Liver (tissue), 9 donors: ENCODE measurements around the gene PARD3B. TPM values are rescaled to one million over a fixed set of nuclear protein-coding genes. Genes with fewer than 3 reads are reported as not detected.

Source experiments
- DNase-seq: peaks from one replicate; pipeline ENCODE4 v3.0.0-alpha.2; 2017; ENCODE audit warnings: low spot score
- H3K27ac ChIP-seq, 2 donors: one replicate each; pipeline ENCODE4 v1.7.0; 2013; ENCODE audit warnings: inconsistent platforms in 2 of 2, low read length in 2 of 2, control low read depth in 1 of 2, low read depth in 1 of 2, mild to moderate bottlenecking in 1 of 2
- H3K27me3 ChIP-seq, 4 donors: one replicate each; pipeline versions ENCODE4 v1.6.1 to v1.7.0; 2013; ENCODE audit warnings: low read length in 3 of 4, inconsistent platforms in 1 of 4, mild to moderate bottlenecking in 1 of 4, moderate library complexity in 1 of 4; ENCODE audit not compliant: control insufficient read depth in 4 of 4, insufficient read depth in 4 of 4
- H3K36me3 ChIP-seq, 4 donors: one replicate each; pipeline versions ENCODE4 v1.6.1 to v1.7.0; 2013; ENCODE audit warnings: low read length in 3 of 4, mild to moderate bottlenecking in 3 of 4, low read depth in 1 of 4, moderate library complexity in 1 of 4; ENCODE audit not compliant: control insufficient read depth in 4 of 4, insufficient read depth in 3 of 4
- H3K4me1 ChIP-seq, 4 donors: one replicate each; pipeline versions ENCODE4 v1.6.1 to v1.7.0; 2013; ENCODE audit warnings: low read length in 3 of 4, mild to moderate bottlenecking in 3 of 4, moderate library complexity in 1 of 4; ENCODE audit not compliant: control insufficient read depth in 4 of 4, insufficient read depth in 4 of 4
- H3K4me3 ChIP-seq, 3 donors: one replicate each; pipeline versions ENCODE4 v1.6.1 to v1.7.0; 2013; ENCODE audit warnings: low read length in 3 of 3, control low read depth in 1 of 3, low read depth in 1 of 3, mild to moderate bottlenecking in 1 of 3
- H3K9ac ChIP-seq, 2 donors: one replicate each; pipeline ENCODE4 v1.7.0; 2013; ENCODE audit warnings: low read length in 2 of 2, mild to moderate bottlenecking in 2 of 2, moderate library complexity in 2 of 2, control low read depth in 1 of 2, low read depth in 1 of 2
- H3K9me3 ChIP-seq, 4 donors: one replicate each; pipeline versions ENCODE4 v1.6.1 to v1.7.0; 2013; ENCODE audit warnings: low read length in 3 of 4; ENCODE audit not compliant: control insufficient read depth in 4 of 4
- EGR1 ChIP-seq, 2 donors: IDR thresholded peaks; 2 replicates each; pipeline ENCODE4 v1.6.1; 2016 to 2018; ENCODE audit warnings: antibody characterized with exemption in 2 of 2, low read depth in 2 of 2
- FOXA1 ChIP-seq: IDR thresholded peaks from 2 replicates; pipeline ENCODE4 v1.6.1; 2016; ENCODE audit warnings: antibody characterized with exemption
- FOXA2 ChIP-seq: IDR thresholded peaks from 2 replicates; pipeline ENCODE4 v1.6.1; 2016; ENCODE audit warnings: antibody characterized with exemption
- GABPA ChIP-seq, 2 donors: IDR thresholded peaks in 1 of 2; conservative IDR thresholded peaks in 1 of 2; 2 replicates each; pipeline ENCODE4 v1.6.1; 2016; ENCODE audit warnings: antibody characterized with exemption in 2 of 2, mild to moderate bottlenecking in 1 of 2, moderate library complexity in 1 of 2
- HNF4A ChIP-seq, 2 donors: conservative IDR thresholded peaks; 2 replicates each; pipeline ENCODE4 v1.6.1; 2016; ENCODE audit warnings: antibody characterized with exemption in 2 of 2, mild to moderate bottlenecking in 2 of 2
- HNF4G ChIP-seq: IDR thresholded peaks from 2 replicates; pipeline ENCODE4 v1.6.1; 2016; ENCODE audit warnings: antibody characterized with exemption
- JUND ChIP-seq, 2 donors: IDR thresholded peaks; 2 replicates each; pipeline ENCODE4 v1.6.1; 2016; ENCODE audit warnings: antibody characterized with exemption in 2 of 2
- NR2F2 ChIP-seq: IDR thresholded peaks from 2 replicates; pipeline ENCODE4 v1.6.1; 2016; ENCODE audit warnings: antibody characterized with exemption
- RAD21 ChIP-seq, 2 donors: IDR thresholded peaks; 2 replicates each; pipeline ENCODE4 v1.6.1; 2016; ENCODE audit warnings: antibody characterized with exemption in 2 of 2, mild to moderate bottlenecking in 2 of 2
- RXRA ChIP-seq, 2 donors: IDR thresholded peaks; 2 replicates each; pipeline ENCODE4 v1.6.1; 2017 to 2018; ENCODE audit warnings: antibody characterized with exemption in 2 of 2, mild to moderate bottlenecking in 1 of 2
- SP1 ChIP-seq: IDR thresholded peaks from 2 replicates; pipeline ENCODE4 v1.6.1; 2018; ENCODE audit warnings: antibody characterized with exemption, mild to moderate bottlenecking
- TAF1 ChIP-seq: conservative IDR thresholded peaks from 2 replicates; pipeline ENCODE4 v1.6.1; 2016; ENCODE audit warnings: antibody characterized with exemption, mild to moderate bottlenecking
- YY1 ChIP-seq: IDR thresholded peaks from 2 replicates; pipeline ENCODE4 v1.6.1; 2016; ENCODE audit warnings: antibody characterized with exemption, mild to moderate bottlenecking
- WGBS: extraction: QIAGEN DNeasy Blood & Tissue Kit; methylation state at CpG from one replicate; pipeline ENCODE4 v1.1.7; 2013; 5-methylcytosine and 5-hydroxymethylcytosine counted together
- polyA plus RNA-seq, 2 donors: library from polyadenylated mRNA; stranded (reverse) in 1 of 2; unstranded in 1 of 2; fragments of 200-250 nt in 1 of 2; fragments of >200 nt in 1 of 2; fragmentation: Nextera tagmentation in 1 of 2; extraction: Ambion mirVana in 1 of 2; gene quantifications; one replicate each; pipeline versions ENCODE4 v1.2.1 to v1.2.3, GENCODE V29; 2013 to 2015
- total RNA-seq, 2 donors: library from RNA; depleted of rRNA; stranded (reverse); fragments of >200 nt; gene quantifications; one replicate each; pipeline ENCODE4 v1.2.3, GENCODE V29; 2014
- TF ChIP-seq, protein P1 (sequence below): fragments of 150-350 bp; IDR thresholded peaks from 2 replicates; pipeline ENCODE4 v1.5.1; 2017; ENCODE audit warnings: improper control_type of control experiment, low read depth, low read length; ENCODE audit not compliant: missing input control
- TF ChIP-seq, protein P2 (sequence below): IDR thresholded peaks from 2 replicates; pipeline ENCODE4 v1.6.1; 2016; ENCODE audit warnings: antibody characterized with exemption
- TF ChIP-seq, protein P3 (sequence below): IDR thresholded peaks from 2 replicates; pipeline ENCODE4 v1.6.1; 2016; ENCODE audit warnings: antibody characterized with exemption, mild to moderate bottlenecking
- TF ChIP-seq, protein P4 (sequence below): IDR thresholded peaks from 2 replicates; pipeline ENCODE4 v1.6.1; 2016; ENCODE audit warnings: antibody characterized with exemption
- TF ChIP-seq, protein P5 (sequence below): IDR thresholded peaks from 2 replicates; pipeline ENCODE4 v1.6.1; 2016; ENCODE audit warnings: antibody characterized with exemption
- donor health status: healthy.
- donor health status: healthy.
- donor health status: healthy.
- donor health status: healthy.
- donor health status: healthy.

PARD3B gene
- total and polyA plus RNA-seq, 4 donors: 1.1 to 10.3 (median 3.7) TPM

DNA sequence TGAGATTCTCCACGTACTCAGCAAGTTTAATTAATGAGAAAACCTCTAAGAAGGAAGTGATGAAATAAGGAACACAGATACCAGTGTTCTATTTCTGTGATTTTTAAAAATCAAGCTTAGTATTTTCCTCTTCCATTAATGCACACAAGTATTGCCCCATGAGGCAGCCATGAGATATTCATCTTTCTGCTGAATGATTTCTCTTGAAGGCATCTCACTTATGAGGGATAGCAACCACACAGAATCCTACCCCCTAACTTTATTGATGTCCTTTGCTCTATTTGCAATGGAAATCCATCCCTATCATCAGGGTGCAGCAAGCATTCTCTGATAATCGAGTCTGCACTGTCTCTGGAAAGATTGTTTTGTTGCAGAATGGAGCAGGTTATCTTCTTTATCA, 893.0 kb downstream of the PARD3B start:
- H3K4me1 ChIP-seq: no peaks in the 10 kb centered on the region
- TF ChIP-seq RXRA (IDR thresholded peaks at IDR 0.05): no peak
- TF ChIP-seq RAD21 (IDR thresholded peaks at IDR 0.05): no peak
- no peak for TF ChIP-seq FOXA1
- no peak for TF ChIP-seq HNF4A (conservative IDR thresholded peaks at IDR 0.05)
- TF ChIP-seq YY1: no peak
- TF ChIP-seq SP1: no peak
- TF ChIP-seq, protein P1, sequence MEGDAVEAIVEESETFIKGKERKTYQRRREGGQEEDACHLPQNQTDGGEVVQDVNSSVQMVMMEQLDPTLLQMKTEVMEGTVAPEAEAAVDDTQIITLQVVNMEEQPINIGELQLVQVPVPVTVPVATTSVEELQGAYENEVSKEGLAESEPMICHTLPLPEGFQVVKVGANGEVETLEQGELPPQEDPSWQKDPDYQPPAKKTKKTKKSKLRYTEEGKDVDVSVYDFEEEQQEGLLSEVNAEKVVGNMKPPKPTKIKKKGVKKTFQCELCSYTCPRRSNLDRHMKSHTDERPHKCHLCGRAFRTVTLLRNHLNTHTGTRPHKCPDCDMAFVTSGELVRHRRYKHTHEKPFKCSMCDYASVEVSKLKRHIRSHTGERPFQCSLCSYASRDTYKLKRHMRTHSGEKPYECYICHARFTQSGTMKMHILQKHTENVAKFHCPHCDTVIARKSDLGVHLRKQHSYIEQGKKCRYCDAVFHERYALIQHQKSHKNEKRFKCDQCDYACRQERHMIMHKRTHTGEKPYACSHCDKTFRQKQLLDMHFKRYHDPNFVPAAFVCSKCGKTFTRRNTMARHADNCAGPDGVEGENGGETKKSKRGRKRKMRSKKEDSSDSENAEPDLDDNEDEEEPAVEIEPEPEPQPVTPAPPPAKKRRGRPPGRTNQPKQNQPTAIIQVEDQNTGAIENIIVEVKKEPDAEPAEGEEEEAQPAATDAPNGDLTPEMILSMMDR: no peak
- no peak for TF ChIP-seq HNF4G
- no peak for TF ChIP-seq EGR1 (IDR thresholded peaks at IDR 0.05; ENCODE audit: low read depth in 2 of 2)
- TF ChIP-seq, protein P2, sequence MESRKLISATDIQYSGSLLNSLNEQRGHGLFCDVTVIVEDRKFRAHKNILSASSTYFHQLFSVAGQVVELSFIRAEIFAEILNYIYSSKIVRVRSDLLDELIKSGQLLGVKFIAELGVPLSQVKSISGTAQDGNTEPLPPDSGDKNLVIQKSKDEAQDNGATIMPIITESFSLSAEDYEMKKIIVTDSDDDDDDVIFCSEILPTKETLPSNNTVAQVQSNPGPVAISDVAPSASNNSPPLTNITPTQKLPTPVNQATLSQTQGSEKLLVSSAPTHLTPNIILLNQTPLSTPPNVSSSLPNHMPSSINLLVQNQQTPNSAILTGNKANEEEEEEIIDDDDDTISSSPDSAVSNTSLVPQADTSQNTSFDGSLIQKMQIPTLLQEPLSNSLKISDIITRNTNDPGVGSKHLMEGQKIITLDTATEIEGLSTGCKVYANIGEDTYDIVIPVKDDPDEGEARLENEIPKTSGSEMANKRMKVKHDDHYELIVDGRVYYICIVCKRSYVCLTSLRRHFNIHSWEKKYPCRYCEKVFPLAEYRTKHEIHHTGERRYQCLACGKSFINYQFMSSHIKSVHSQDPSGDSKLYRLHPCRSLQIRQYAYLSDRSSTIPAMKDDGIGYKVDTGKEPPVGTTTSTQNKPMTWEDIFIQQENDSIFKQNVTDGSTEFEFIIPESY: no peak
- no peak for TF ChIP-seq NR2F2
- TF ChIP-seq TAF1: no peak
- TF ChIP-seq, protein P3, sequence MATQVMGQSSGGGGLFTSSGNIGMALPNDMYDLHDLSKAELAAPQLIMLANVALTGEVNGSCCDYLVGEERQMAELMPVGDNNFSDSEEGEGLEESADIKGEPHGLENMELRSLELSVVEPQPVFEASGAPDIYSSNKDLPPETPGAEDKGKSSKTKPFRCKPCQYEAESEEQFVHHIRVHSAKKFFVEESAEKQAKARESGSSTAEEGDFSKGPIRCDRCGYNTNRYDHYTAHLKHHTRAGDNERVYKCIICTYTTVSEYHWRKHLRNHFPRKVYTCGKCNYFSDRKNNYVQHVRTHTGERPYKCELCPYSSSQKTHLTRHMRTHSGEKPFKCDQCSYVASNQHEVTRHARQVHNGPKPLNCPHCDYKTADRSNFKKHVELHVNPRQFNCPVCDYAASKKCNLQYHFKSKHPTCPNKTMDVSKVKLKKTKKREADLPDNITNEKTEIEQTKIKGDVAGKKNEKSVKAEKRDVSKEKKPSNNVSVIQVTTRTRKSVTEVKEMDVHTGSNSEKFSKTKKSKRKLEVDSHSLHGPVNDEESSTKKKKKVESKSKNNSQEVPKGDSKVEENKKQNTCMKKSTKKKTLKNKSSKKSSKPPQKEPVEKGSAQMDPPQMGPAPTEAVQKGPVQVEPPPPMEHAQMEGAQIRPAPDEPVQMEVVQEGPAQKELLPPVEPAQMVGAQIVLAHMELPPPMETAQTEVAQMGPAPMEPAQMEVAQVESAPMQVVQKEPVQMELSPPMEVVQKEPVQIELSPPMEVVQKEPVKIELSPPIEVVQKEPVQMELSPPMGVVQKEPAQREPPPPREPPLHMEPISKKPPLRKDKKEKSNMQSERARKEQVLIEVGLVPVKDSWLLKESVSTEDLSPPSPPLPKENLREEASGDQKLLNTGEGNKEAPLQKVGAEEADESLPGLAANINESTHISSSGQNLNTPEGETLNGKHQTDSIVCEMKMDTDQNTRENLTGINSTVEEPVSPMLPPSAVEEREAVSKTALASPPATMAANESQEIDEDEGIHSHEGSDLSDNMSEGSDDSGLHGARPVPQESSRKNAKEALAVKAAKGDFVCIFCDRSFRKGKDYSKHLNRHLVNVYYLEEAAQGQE: no peak
- TF ChIP-seq, protein P4, sequence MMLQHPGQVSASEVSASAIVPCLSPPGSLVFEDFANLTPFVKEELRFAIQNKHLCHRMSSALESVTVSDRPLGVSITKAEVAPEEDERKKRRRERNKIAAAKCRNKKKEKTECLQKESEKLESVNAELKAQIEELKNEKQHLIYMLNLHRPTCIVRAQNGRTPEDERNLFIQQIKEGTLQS: no peak
- no peaks in the 10 kb centered on the region for H3K27me3 ChIP-seq
- no peak overlapping the region for H3K9ac ChIP-seq
- 71% methylated on average over 2 of the region's 2 CpGs for WGBS
- peaks cover 0 to 3% (median 1%) of the 10 kb centered on the region in 4 donors for H3K9me3 ChIP-seq
- peaks cover 0 to 1% (median 0%) of the 10 kb centered on the region in 4 donors for H3K36me3 ChIP-seq
- no peak for DNase-seq
- no peak overlapping the region for H3K27ac ChIP-seq
- H3K4me3 ChIP-seq: no peak overlapping the region

DNA sequence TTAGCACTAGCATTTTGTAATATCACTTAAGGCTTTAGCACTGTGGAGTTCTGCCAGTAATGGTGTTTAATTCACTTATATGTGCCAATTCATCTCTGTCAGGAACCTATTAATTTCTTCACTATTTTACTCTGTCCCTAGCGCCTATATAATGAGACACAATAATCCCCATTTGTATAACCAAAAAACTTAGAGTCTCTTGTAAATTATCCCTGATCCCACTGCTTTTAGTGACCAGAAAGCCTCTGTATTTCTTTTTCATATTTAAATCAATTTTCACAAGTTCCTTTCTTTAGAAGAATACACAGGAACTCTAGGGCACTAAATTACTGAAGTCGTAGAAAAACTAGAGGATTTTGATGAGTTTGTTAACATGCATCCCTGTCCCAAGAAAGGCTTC, 894.3 kb downstream of the PARD3B start:
- H3K27ac ChIP-seq: no peak overlapping the region
- H3K4me1 ChIP-seq: no peaks in the 10 kb centered on the region
- 92% methylated on average over 2 of the region's 2 CpGs for WGBS
- DNase-seq: no peak
- peaks cover 0 to 4% (median 1%) of the 10 kb centered on the region in 4 donors for H3K9me3 ChIP-seq
- H3K9ac ChIP-seq: no peak overlapping the region
- peaks cover 0 to 1% (median 0%) of the 10 kb centered on the region in 4 donors for H3K36me3 ChIP-seq
- no peak overlapping the region for H3K4me3 ChIP-seq
- H3K27me3 ChIP-seq: no peaks in the 10 kb centered on the region
- TF ChIP-seq JUND (IDR thresholded peaks at IDR 0.05) (no peak), FOXA2 (no peak), RXRA (IDR thresholded peaks at IDR 0.05) (no peak), GABPA (IDR thresholded peaks at IDR 0.05 in 1 of 2, conservative IDR thresholded peaks at IDR 0.05 in 1 of 2) (no peak), RAD21 (IDR thresholded peaks at IDR 0.05) (no peak)
- TF ChIP-seq, protein P3: no peak
- TF ChIP-seq, protein P4: no peak
- TF ChIP-seq, protein P1: no peak
- TF ChIP-seq, protein P5, sequence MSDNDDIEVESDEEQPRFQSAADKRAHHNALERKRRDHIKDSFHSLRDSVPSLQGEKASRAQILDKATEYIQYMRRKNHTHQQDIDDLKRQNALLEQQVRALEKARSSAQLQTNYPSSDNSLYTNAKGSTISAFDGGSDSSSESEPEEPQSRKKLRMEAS: no peak
